PC-9 (cell line): ENCODE results near the gene ZBTB24.

Experiments used
- EZH2 ChIP-seq: fragments of 200-600 bp; sonication (generic); IDR thresholded peaks from 2 replicates; pipeline ENCODE4 v1.8.0; 2017; ENCODE audit warnings: antibody characterized with exemption, low read depth
- TF ChIP-seq, protein P1 (sequence below): fragments of 200-600 bp; sonication (generic); conservative IDR thresholded peaks from 2 replicates; pipeline ENCODE4 v1.6.1; 2017; ENCODE audit warnings: mixed run types, antibody characterized with exemption, mild to moderate bottlenecking, moderate library complexity

DNA sequence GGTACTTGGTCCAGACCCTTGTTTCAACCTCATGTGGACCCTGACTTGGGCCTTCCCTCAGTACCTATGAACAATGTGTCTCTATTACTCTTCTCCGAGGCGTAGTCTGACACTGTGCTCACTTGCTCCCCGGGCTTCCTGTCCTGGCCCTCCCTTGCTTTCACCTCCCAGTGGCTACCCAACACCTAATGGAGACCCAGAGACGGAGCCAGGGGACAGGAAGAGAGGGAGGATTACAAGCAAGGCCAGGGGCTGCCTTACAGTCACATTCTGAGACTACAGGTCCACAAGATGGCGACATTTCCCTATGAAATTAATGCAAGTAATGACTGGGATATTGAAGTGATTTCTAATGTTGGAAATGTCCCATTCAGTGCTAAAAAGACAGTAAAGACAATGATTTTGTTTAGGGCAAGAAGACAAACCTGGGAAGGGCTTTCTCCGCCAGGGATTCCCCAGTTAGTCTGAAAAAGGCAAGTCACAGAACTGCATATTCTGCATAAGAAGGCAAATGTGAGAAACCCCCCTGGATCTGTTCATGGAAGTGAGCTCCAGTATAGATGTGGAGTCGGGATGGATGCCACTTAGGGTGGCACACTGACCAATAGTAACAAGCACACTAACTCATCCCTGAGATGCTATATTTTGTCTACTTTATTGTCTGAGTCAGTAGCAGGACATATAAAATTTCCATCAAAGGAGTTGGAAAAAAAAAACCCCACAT is 44.0 kb upstream of the ZBTB24 start:
- TF ChIP-seq, protein P1, sequence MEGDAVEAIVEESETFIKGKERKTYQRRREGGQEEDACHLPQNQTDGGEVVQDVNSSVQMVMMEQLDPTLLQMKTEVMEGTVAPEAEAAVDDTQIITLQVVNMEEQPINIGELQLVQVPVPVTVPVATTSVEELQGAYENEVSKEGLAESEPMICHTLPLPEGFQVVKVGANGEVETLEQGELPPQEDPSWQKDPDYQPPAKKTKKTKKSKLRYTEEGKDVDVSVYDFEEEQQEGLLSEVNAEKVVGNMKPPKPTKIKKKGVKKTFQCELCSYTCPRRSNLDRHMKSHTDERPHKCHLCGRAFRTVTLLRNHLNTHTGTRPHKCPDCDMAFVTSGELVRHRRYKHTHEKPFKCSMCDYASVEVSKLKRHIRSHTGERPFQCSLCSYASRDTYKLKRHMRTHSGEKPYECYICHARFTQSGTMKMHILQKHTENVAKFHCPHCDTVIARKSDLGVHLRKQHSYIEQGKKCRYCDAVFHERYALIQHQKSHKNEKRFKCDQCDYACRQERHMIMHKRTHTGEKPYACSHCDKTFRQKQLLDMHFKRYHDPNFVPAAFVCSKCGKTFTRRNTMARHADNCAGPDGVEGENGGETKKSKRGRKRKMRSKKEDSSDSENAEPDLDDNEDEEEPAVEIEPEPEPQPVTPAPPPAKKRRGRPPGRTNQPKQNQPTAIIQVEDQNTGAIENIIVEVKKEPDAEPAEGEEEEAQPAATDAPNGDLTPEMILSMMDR: peak; percentile 80
- no peak for TF ChIP-seq EZH2
